Measurements from ENCODE around the gene NEUROG1.

GRCh38 chr5:135537745-135538144, 2.0 kb upstream of the NEUROG1 start:
- TF ChIP-seq REST (IDR thresholded peaks at IDR 0.05; ENCODE audit: unreplicated experiment) (no peak), POLR2AphosphoS5 (IDR thresholded peaks at IDR 0.05; ENCODE audit: low read depth) (no peak), EZH2phosphoT487 (IDR thresholded peaks at IDR 0.05; ENCODE audit: unreplicated experiment) (no peak), EZH2 (IDR thresholded peaks at IDR 0.05; ENCODE audit: low read depth, unreplicated experiment) (peak; percentile 43), ZNF331 (CRISPR knock-in tag; IDR thresholded peaks at IDR 0.05; ENCODE audit: low read depth) (no peak), NANOG (IDR thresholded peaks at IDR 0.05; ENCODE audit: borderline replicate concordance) (no peak), ETS1 (IDR thresholded peaks at IDR 0.05) (no peak), ZNF462 (CRISPR knock-in tag; IDR thresholded peaks at IDR 0.05) (no peak), ZNF114 (CRISPR knock-in tag; IDR thresholded peaks at IDR 0.05) (no peak)
- TF ChIP-seq, protein P1, sequence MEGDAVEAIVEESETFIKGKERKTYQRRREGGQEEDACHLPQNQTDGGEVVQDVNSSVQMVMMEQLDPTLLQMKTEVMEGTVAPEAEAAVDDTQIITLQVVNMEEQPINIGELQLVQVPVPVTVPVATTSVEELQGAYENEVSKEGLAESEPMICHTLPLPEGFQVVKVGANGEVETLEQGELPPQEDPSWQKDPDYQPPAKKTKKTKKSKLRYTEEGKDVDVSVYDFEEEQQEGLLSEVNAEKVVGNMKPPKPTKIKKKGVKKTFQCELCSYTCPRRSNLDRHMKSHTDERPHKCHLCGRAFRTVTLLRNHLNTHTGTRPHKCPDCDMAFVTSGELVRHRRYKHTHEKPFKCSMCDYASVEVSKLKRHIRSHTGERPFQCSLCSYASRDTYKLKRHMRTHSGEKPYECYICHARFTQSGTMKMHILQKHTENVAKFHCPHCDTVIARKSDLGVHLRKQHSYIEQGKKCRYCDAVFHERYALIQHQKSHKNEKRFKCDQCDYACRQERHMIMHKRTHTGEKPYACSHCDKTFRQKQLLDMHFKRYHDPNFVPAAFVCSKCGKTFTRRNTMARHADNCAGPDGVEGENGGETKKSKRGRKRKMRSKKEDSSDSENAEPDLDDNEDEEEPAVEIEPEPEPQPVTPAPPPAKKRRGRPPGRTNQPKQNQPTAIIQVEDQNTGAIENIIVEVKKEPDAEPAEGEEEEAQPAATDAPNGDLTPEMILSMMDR (conservative IDR thresholded peaks at IDR 0.05; ENCODE audit: low read depth in 2 of 2) = no peak
